Panc1 (cell line): ENCODE results near the gene COP1. TPM values are rescaled to one million over a fixed set of nuclear protein-coding genes. Genes with fewer than 3 reads are reported as not detected.

ENCODE experiments used
- ATAC-seq: fragments of 200-7000 bp; cut with Tn5 transposase; 2 replicates; pipeline ENCODE4 v1.9.1; 2020; ENCODE audit warnings: mild to moderate bottlenecking, moderate library complexity
- BruUV-seq: library from RNA; stranded (reverse); fragments of 400-500 nt; replicated peaks from 2 replicates; lab custom pipeline; 2021; lab: Mats Ljungman, UMichigan
- CTCF ChIA-PET: fragments of 300-600 bp; sonication (Branson Sonifier 250); formaldehyde crosslinking; loops from one replicate; lab custom pipeline; 2022; ENCODE audit warnings: antibody characterized with exemption; lab: Charles Lee
- POLR2A ChIA-PET: fragments of 300-600 bp; sonication (Branson Sonifier 250); formaldehyde crosslinking; loops from one replicate; lab custom pipeline; 2022; ENCODE audit warnings: antibody characterized with exemption; lab: Charles Lee
- DNase-seq: peaks from one replicate; pipeline ENCODE4 v3.0.0-alpha.2; 2010; ENCODE audit warnings: low read depth, low spot score
- H3K27ac ChIP-seq: 2 replicates; pipeline ENCODE4 v1.5.1; 2011; ENCODE audit warnings: mild to moderate bottlenecking, low read length, inconsistent platforms
- H3K27me3 ChIP-seq: fragments of 200-500 bp; sonication (Bioruptor generic); 2 replicates; pipeline ENCODE4 v1.6.0; 2014; ENCODE audit warnings: low read length, inconsistent platforms; ENCODE audit not compliant: control insufficient read depth, insufficient read depth
- H3K36me3 ChIP-seq: fragments of 200-500 bp; sonication (Bioruptor generic); 2 replicates; pipeline ENCODE4 v1.5.1; 2014; ENCODE audit warnings: inconsistent platforms, mild to moderate bottlenecking, low read length, moderate library complexity; ENCODE audit not compliant: control insufficient read depth, insufficient read depth
- H3K4me1 ChIP-seq: 2 replicates; pipeline ENCODE4 v1.5.1; 2011; ENCODE audit warnings: inconsistent platforms, mild to moderate bottlenecking, low read length, moderate library complexity; ENCODE audit not compliant: control insufficient read depth, insufficient read depth
- H3K4me3 ChIP-seq, 2 experiments: 2 replicates each; pipeline ENCODE4 v1.5.1; 2011 to 2012; ENCODE audit warnings: low read depth in 2 of 2, low read length in 2 of 2, mild to moderate bottlenecking in 2 of 2, inconsistent platforms in 1 of 2, moderate library complexity in 1 of 2
- H3K9me3 ChIP-seq: fragments of 200-500 bp; sonication (Bioruptor generic); 2 replicates; pipeline ENCODE4 v1.5.1; 2014; ENCODE audit warnings: low read depth, mild to moderate bottlenecking, inconsistent platforms, low read length, moderate library complexity; ENCODE audit not compliant: control insufficient read depth, insufficient read depth
- CTCF ChIP-seq: fragments of 450-650 bp; IDR thresholded peaks from 2 replicates; pipeline ENCODE4 v1.5.1; 2017; ENCODE audit warnings: mild to moderate bottlenecking
- POLR2AphosphoS5 ChIP-seq: IDR thresholded peaks from 2 replicates; pipeline ENCODE4 v1.6.1; 2012; ENCODE audit warnings: mild to moderate bottlenecking, low read depth, low read length, moderate library complexity
- SIN3A ChIP-seq: IDR thresholded peaks from 2 replicates; pipeline ENCODE4 v1.6.1; 2012; ENCODE audit warnings: low read depth, mild to moderate bottlenecking, low read length, moderate library complexity, borderline replicate concordance; ENCODE audit not compliant: insufficient read depth
- TCF7L2 ChIP-seq: IDR thresholded peaks from 2 replicates; pipeline ENCODE4 v1.6.1; 2011; ENCODE audit warnings: mild to moderate bottlenecking, low read depth, low read length, inconsistent platforms
- in situ Hi-C: cut with HindIII; loops from 2 replicates; pipeline ENCODE4 v1.10.0; 2016; ENCODE audit warnings: low sequenced_read_pairs, low pct_unique_long_range_greater_than_20kb
- intact Hi-C: fragments of 100-400 bp; cut with micrococcal nuclease; formaldehyde crosslinking; loops from one replicate; pipeline ENCODE4 v1.10.0; 2022; ENCODE audit not compliant: unreplicated experiment
- total RNA-seq: library from RNA; stranded (reverse); gene quantifications from one replicate; pipeline ENCODE4 v1.2.1, GENCODE V29; 2021; ENCODE audit not compliant: unreplicated experiment
- TF ChIP-seq, protein P1 (sequence below), 2 experiments: IDR thresholded peaks; 2 replicates each; pipeline ENCODE4 v1.6.1; 2011 to 2012; ENCODE audit warnings: low read depth in 2 of 2, control low read depth in 1 of 2, low read length in 1 of 2, mild to moderate bottlenecking in 1 of 2, moderate library complexity in 1 of 2; ENCODE audit not compliant: insufficient read depth in 1 of 2

COP1 gene
- total RNA-seq, 1 experiment from 2014 or later, result 36.5 TPM

- CTCF ChIA-PET, result no interaction called here
- no TSS peak for BruUV-seq
- in situ Hi-C loops, result no loop called here
- no peak overlapping the region for H3K4me3 ChIP-seq
- ATAC-seq (no peak), DNase-seq (no peak)
- POLR2A ChIA-PET, result no interaction called here
- H3K27ac ChIP-seq, result no peak overlapping the region
- no peaks in the 10 kb centered on the region for H3K9me3 ChIP-seq
- intact Hi-C loops, result no loop called here
- no peaks in the 10 kb centered on the region for H3K4me1 ChIP-seq
- H3K36me3 ChIP-seq, result no peaks in the 10 kb centered on the region; the same call in 1 of the 2 replicates
- TF ChIP-seq POLR2AphosphoS5 (no peak), TCF7L2 (no peak), CTCF (no peak), SIN3A (no peak)
- TF ChIP-seq, protein P1, sequence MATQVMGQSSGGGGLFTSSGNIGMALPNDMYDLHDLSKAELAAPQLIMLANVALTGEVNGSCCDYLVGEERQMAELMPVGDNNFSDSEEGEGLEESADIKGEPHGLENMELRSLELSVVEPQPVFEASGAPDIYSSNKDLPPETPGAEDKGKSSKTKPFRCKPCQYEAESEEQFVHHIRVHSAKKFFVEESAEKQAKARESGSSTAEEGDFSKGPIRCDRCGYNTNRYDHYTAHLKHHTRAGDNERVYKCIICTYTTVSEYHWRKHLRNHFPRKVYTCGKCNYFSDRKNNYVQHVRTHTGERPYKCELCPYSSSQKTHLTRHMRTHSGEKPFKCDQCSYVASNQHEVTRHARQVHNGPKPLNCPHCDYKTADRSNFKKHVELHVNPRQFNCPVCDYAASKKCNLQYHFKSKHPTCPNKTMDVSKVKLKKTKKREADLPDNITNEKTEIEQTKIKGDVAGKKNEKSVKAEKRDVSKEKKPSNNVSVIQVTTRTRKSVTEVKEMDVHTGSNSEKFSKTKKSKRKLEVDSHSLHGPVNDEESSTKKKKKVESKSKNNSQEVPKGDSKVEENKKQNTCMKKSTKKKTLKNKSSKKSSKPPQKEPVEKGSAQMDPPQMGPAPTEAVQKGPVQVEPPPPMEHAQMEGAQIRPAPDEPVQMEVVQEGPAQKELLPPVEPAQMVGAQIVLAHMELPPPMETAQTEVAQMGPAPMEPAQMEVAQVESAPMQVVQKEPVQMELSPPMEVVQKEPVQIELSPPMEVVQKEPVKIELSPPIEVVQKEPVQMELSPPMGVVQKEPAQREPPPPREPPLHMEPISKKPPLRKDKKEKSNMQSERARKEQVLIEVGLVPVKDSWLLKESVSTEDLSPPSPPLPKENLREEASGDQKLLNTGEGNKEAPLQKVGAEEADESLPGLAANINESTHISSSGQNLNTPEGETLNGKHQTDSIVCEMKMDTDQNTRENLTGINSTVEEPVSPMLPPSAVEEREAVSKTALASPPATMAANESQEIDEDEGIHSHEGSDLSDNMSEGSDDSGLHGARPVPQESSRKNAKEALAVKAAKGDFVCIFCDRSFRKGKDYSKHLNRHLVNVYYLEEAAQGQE (IDR thresholded peaks at IDR 0.05; ENCODE audit: insufficient read depth in 1 of 2, low read depth in 2 of 2, low read length in 1 of 2), result no peak
- H3K27me3 ChIP-seq, result no peaks in the 10 kb centered on the region
Measured at GRCh38 chr1:175941164-175941563, 265.9 kb downstream of the COP1 start.

- intact Hi-C loops, result no loop called here
- in situ Hi-C loops, result no loop called here
- ATAC-seq (no peak), DNase-seq (no peak)
- H3K9me3 ChIP-seq, result no peaks in the 10 kb centered on the region
- TF ChIP-seq POLR2AphosphoS5 (no peak), SIN3A (no peak), CTCF (no peak), TCF7L2 (no peak)
- TF ChIP-seq, protein P1 (IDR thresholded peaks at IDR 0.05; ENCODE audit: insufficient read depth in 1 of 2, low read depth in 2 of 2, low read length in 1 of 2), result no peak
- H3K27me3 ChIP-seq, result no peaks in the 10 kb centered on the region
- H3K36me3 ChIP-seq, result no peaks in the 10 kb centered on the region
- BruUV-seq, result no TSS peak
- ChIA-PET POLR2A (no interaction called here), CTCF (no interaction called here)
- no peak overlapping the region for H3K27ac ChIP-seq
- H3K4me1 ChIP-seq, result no peaks in the 10 kb centered on the region
- H3K4me3 ChIP-seq, result no peak overlapping the region
Measured at GRCh38 chr1:175936736-175937135, 270.4 kb downstream of the COP1 start.
